Fibroblast of pulmonary artery (primary cell): Measurements from ENCODE around the gene NOS1AP.
"Not testable (repeated sequence)": the region's sequence is repeated elsewhere in the genome, so short reads cannot be mapped to it uniquely, and the experiment has no call there.

Experiments
- DNase-seq: peaks from one replicate; pipeline ENCODE4 v3.0.0-alpha.2; 2010; ENCODE audit warnings: low read depth
- H3K4me3 ChIP-seq: replicated peaks from 2 replicates; pipeline ENCODE4 v1.5.1; 2011; ENCODE audit warnings: low read depth, mild to moderate bottlenecking, control low read depth, low read length, moderate library complexity
- TF ChIP-seq, protein P1 (sequence below): IDR thresholded peaks from 2 replicates; pipeline ENCODE4 v1.5.1; 2011; ENCODE audit warnings: mild to moderate bottlenecking, control low read depth, low read length, inconsistent platforms; ENCODE audit errors: missing control alignments

NOS1AP gene

DNA sequence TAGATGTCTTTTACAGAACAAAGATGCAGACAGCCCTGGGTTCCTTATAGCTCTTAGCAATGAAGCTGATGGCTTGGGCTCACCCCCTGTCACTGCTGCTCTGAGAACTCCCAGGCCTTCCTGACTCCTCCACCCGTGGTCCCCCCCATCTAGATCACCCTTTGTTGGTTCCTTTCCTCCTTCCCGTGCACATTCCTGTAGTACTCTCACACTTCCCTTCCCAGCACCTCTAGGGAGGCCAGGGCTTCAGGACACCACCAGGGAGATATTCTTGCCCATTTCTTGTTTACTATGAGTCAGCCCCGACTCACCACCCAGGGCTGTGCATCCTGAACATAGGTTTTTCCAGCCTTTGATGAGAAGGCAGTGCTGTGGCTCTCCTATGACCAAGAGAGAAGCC lies 14.4 kb upstream of the NOS1AP start:
- peak; percentile 85 for DNase-seq
- TF ChIP-seq, protein P1, sequence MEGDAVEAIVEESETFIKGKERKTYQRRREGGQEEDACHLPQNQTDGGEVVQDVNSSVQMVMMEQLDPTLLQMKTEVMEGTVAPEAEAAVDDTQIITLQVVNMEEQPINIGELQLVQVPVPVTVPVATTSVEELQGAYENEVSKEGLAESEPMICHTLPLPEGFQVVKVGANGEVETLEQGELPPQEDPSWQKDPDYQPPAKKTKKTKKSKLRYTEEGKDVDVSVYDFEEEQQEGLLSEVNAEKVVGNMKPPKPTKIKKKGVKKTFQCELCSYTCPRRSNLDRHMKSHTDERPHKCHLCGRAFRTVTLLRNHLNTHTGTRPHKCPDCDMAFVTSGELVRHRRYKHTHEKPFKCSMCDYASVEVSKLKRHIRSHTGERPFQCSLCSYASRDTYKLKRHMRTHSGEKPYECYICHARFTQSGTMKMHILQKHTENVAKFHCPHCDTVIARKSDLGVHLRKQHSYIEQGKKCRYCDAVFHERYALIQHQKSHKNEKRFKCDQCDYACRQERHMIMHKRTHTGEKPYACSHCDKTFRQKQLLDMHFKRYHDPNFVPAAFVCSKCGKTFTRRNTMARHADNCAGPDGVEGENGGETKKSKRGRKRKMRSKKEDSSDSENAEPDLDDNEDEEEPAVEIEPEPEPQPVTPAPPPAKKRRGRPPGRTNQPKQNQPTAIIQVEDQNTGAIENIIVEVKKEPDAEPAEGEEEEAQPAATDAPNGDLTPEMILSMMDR, result peak; percentile 3

DNA sequence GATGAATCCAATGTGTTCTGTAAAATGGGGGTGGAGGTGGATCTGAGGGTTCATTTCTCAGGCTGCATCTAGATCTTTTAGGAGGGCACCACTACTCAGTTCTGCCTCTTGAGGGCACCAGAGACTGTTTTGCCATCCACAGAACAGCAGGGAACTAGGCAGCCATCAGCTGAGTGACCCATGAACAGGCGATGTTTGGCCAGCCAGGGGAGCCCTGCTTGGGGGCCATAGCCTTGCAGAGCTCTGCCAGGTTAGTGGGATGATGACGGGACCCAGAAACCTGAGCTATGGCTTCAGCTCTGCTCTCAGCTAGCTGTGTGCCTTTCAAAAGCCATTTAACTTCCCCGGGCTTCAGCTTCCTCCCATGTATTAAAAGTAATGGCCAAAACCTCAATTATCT lies 13.4 kb upstream of the NOS1AP start:
- peak; percentile 80 for DNase-seq
- TF ChIP-seq, protein P1, result peak; percentile 97
- no peak overlapping the region for H3K4me3 ChIP-seq

More for the DNA sequence above, 14.4 kb upstream of the NOS1AP start:
- no peak overlapping the region for H3K4me3 ChIP-seq

DNA sequence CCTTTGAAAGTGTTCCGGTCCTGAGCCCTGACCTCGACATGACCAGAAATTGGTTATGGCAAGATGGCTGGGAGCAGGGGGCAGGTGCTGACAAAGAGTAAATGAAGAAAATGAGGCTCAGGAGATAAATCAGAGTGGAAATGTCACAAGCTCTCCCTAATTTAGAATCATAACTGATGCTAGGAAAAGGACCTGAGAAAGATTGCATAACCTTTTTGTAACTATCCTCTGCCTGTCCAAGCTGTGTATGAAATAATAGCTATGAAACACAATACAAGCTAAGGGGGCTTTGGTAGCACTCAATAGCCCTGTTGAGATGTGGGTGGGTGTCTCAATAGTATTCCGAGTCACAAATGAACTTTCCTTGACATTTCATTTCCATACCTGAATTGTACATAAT lies 12.9 kb upstream of the NOS1AP start:
- TF ChIP-seq, protein P1, result no peak

DNA sequence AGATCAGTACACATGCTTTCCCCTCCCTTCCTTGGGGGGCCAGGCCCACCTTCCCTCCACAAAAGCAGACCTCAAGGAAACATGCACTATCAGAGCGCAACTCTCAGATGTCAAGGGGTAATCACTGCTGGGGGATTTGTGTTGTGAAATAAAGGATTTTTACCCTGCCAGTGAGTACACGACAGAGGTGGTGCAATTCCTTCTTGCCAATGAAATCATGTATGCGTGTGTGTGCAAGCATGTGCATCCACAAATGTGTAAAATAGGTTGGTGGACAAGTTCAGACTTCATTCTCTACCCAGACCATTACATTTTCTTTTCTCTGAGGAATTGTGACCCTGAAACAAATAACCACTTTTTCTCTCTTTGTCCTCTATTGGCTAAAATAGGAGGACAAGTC lies 9.8 kb upstream of the NOS1AP start:
- TF ChIP-seq, protein P1, result no peak
- DNase-seq, result no peak

More for the DNA sequence above, 12.9 kb upstream of the NOS1AP start:
- DNase-seq, result no peak
- H3K4me3 ChIP-seq, result no peak overlapping the region

DNA sequence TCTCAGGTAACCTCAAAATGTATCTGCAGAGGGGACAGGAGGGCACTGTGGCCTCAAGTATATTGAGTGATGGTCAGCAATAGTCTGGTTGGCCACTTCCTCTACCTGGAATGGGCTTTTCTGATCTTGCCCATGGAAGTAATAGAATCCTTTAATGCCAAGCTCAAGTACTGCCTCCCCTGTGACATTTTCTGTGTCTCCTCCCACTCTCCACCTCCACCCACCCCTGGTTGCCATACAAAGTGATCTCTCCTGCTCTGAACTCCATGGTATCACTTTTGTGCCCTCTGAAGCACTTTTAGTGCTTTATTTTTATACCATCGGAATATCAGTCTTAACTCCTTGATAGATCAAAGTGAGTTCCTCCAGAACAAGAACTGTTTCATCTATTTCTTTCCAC lies 9.2 kb upstream of the NOS1AP start:
- H3K4me3 ChIP-seq, result no peak overlapping the region
- TF ChIP-seq, protein P1, result no peak
- no peak for DNase-seq

More for the DNA sequence above, 9.8 kb upstream of the NOS1AP start:
- H3K4me3 ChIP-seq, result no peak overlapping the region

DNA sequence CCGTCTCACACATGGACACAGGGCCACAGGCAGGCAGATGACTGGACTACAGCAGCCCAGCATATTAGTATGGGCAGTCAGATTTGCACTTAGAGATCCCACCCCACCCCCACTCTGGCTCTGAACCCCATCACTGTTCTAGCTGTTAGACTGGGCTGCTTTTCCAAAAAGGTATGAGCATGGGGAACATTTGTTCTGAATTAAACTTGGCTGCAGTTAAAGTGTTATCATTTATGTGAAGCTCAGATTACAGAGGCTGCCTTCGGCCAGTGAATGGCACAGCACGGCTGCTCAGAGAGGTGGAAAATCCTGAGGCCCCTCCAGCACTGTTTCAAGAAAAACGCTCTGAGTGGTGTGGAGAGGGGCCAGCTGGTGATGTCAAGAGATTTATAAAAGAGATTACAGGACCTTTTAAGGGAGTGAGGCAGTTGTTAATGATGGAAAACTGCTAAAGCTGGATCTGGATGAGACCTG lies 6.9 kb upstream of the NOS1AP start:
- TF ChIP-seq, protein P1, result no peak
- no peak overlapping the region for H3K4me3 ChIP-seq
- peak; percentile 23 for DNase-seq

DNA sequence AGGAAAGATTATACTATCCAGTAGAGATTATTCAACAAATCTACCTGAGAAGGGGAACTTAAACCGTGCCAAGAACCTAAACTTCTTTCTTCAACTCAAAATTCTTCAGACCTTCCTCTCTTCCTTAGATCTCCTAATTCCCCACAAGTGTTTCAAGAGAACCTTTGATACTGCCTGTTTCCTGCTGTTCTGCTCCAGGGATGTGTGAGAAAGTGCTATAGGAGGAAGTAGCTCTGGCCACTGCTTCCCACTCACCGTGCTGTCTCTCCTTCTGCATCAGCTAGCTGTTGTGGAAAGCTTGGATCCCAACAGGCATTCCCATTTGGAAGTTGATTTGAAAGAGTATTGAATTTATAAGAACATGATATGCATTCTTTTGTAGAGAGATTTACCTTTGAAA lies 4.5 kb upstream of the NOS1AP start:
- H3K4me3 ChIP-seq, result no peak overlapping the region
- TF ChIP-seq, protein P1, result no peak
- DNase-seq, result no peak

DNA sequence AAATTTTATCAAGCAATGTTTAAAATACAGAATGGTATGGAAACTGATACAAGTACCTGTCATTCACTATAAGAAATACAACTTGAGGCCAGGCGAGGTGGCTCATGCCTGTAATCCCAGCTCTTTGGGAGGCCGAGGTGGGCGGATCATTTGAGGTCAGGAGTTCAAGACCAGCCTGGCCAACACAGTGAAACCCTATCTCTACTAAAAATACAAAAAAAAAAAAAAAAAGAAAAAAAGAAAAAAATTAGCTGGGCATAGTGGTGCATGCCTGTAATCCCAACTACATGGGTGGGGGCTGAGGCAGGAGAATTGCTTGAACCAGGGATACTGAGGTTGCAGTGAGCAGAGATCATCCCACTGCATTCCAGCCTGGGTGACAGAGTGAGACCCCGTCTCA lies 2.7 kb upstream of the NOS1AP start:
- not testable (repeated sequence) for H3K4me3 ChIP-seq, DNase-seq
